Right renal pelvis (tissue), 4 donors: ENCODE data around the gene OR52B6. TPM values are rescaled to one million over a fixed set of nuclear protein-coding genes. Genes with fewer than 3 reads are reported as not detected.
"Not testable (repeated sequence)": the region's sequence is repeated elsewhere in the genome, so short reads cannot be mapped to it uniquely, and the experiment has no call there.

Source experiments
- DNase-seq, 4 donors: peaks; one replicate each; pipeline ENCODE4 v3.0.0-alpha.2; 2013; ENCODE audit warnings: low read depth in 4 of 4, low spot score in 3 of 4, missing footprints in 1 of 4
- polyA plus RNA-seq, 4 donors: library from polyadenylated mRNA; unstranded; fragments of 120-200 nt; gene quantifications; one replicate each; pipeline ENCODE4 v1.2.1, GENCODE V29; 2013; ENCODE audit not compliant: insufficient read length in 4 of 4

OR52B6 gene, protein sequence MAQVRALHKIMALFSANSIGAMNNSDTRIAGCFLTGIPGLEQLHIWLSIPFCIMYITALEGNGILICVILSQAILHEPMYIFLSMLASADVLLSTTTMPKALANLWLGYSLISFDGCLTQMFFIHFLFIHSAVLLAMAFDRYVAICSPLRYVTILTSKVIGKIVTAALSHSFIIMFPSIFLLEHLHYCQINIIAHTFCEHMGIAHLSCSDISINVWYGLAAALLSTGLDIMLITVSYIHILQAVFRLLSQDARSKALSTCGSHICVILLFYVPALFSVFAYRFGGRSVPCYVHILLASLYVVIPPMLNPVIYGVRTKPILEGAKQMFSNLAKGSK
- under 1 TPM in 1 of 4 donors, not detected in 3; 0.05 TPM for polyA plus RNA-seq

GRCh38 chr11:5580577-5580976 is at the start of gene OR52B6:
Gene OR52B6 (plus strand): TSS chr11:5580877. CDS start chr11:5580877, 0 bp downstream.
- no peak for DNase-seq

GRCh38 chr11:5531053-5531831 is 49.4 kb upstream of the OR52B6 start:
- DNase-seq = no peak

- no peak for DNase-seq
Measured at GRCh38 chr11:5534046-5534445, 46.6 kb upstream of the OR52B6 start.

DNA sequence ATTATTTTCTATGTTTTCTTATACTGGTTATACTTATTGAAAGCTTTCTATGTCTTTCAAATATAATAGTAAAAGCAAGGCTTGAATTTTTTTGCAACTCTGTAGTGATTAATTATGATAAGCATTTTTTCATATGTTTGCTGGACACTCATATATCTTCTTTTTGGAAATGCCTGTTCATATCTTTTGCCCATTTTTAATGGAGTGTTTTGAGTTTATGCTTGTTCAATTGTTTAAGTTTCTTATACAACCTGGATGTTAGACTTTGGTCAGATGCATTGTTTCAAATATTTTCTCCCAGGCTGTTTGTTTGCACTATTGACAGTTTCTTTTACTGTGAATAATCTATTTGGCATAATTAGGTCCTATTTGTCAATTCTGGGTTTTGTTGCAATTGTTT is 44.2 kb upstream of the OR52B6 start:
- no peak for DNase-seq

DNA sequence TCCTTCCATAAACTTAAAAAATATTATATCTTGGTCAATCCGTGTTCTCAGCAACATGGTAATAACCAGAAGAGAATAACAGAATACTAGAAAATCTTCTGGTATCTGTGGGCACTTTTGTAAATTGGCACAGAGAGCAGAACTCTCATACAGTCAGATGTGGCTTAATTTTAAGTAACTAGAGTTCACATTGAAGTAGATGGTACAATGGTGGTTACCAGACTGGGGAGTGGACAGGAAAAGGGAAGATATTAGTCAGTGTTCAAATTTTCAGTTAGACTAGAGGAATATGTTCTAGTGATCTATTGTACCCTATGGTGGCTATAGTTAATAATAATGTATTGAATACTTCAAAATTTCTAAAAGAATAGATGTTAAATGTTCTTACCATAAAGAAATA is 39.2 kb upstream of the OR52B6 start:
- DNase-seq = no peak

- no peak for DNase-seq
Measured at GRCh38 chr11:5546457-5546856, 34.2 kb upstream of the OR52B6 start.

DNA sequence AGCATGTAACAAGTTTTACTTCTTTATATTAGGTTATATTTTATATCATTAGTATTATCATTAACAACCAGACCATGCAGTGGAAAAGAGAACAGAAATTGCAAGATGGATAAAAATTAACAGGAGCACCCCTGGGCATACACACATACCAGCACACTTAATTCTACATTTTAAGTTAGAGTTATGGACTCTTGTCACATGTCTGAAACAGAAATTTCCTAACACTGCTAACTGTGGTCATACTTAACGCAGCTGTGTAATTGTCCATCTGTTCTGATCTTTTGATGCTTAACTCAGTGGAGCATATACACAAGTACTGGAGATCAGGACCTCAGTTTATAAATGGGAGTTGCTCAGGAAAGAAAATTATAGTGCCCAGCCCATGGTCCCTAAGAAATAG is 32.7 kb upstream of the OR52B6 start:
- no peak for DNase-seq

GRCh38 chr11:5548440-5548839 is 32.2 kb upstream of the OR52B6 start, which contains the start of gene OR52H1:
Gene OR52H1 (minus strand): TSS chr11:5548540. CDS start chr11:5545505, 3,035 bp downstream.
- no peak for DNase-seq

- DNase-seq = no peak
Measured at GRCh38 chr11:5550440-5551095, 30.1 kb upstream of the OR52B6 start.

GRCh38 chr11:5553343-5553742 is 27.3 kb upstream of the OR52B6 start:
- DNase-seq = no peak

DNA sequence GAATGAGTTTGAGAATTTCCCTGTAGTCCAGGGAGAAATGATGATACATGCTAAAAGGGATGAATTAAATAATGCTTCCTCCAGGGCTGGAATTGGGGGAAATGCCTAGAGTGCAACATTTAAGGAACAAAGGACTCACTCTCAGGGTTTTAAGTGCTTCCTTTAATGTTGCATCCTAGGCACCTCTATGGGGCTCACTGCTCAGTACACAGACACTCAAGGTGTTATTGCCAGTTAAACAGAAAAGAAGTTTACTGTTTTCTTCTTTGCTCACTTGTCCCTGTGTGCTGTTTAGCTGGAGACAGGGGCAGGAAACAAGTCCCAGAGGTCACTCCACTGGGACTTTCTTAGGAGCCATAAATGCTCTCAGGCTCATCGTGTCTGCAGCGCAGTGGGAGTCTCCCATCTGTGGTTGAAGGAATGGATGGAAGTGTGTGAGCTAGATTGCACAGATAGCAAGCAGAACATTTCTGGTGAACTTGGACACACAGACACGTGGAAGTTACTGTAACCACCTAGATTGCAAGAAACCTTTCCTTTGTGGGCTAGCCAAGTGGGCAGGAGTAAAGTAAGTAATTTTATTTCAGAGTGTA is 24.0 kb upstream of the OR52B6 start:
- no peak for DNase-seq

DNA sequence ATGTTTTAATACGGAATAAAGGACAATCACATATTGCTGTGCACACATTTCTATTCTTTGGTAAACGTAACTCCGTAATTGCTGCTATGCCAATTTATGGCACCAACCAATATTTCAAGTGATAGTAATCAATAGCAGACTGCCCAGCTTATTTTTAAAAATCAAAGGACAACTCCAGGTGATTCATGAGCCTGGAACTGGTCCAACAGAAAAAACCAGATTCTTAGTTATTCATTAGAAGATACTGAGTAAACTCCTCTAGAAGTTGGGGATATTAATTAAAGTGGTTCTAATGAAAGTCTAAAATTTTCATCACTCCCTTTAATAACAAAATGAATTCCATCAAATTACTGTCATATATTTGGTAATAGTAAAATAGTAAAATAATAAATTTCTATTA is 22.9 kb upstream of the OR52B6 start:
- no peak for DNase-seq

DNA sequence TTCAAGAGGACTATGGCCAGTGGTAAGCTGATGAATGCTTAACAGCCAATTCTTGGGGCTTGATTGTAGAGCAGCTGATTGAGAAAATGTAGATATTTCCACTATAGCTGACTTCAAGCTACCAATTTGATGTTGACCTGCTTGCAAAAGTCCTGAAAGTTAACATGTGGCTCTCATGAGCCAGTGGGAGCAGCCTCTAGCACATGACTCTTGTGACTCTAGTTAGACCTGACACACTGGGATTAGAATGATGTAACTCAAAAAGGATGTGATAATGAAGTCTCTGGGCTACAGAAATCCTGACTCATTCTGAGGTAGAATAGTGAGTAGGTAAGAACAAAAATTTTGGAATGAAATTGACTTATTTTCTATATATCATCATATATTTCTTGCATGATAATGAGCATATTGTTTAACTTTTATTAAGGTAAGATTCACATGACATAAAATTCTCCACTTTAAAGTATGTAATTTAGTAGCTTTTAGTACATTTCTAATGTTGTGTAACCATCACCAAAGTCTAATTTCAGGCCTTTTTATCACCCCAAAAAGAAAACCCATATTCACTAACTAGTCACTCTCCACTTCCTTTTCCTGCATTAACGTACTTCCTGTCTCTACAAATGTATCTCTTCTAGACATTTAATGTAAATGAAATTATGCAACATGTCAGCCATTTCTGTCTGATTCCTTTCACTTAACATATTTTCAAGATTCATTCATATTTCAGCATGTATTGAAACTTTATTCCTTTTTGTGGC is 16.2 kb upstream of the OR52B6 start:
- DNase-seq = no peak

DNA sequence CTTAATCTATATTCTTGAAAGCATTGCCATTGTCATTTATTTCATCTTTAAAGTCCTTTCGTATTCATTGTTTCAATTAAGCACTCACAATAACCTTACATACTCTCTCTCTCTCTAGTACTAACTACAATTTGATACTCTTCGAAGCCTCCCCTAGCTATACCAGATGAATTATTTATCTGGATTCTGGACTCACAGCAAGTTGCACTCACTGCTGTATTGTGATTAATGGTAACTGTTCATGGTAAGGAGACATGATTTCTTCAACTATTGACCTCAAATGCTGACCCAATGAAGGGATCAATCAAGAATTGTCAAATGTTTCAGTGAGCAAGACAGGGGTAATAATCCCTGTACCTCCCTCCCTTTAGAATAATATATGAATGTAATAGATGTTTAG is 6.0 kb upstream of the OR52B6 start:
- DNase-seq = no peak

GRCh38 chr11:5575152-5575551 is 5.5 kb upstream of the OR52B6 start:
- no peak for DNase-seq

GRCh38 chr11:5577101-5577500 is 3.6 kb upstream of the OR52B6 start:
- DNase-seq = no peak

GRCh38 chr11:5581014-5581413 is 337 bp downstream of the OR52B6 start:
- no peak for DNase-seq

- DNase-seq = not testable (repeated sequence)
Measured at GRCh38 chr11:5584458-5584857, 3.8 kb downstream of the OR52B6 start.

GRCh38 chr11:5589906-5590305 is 9.2 kb downstream of the OR52B6 start:
- not testable (repeated sequence) for DNase-seq

DNA sequence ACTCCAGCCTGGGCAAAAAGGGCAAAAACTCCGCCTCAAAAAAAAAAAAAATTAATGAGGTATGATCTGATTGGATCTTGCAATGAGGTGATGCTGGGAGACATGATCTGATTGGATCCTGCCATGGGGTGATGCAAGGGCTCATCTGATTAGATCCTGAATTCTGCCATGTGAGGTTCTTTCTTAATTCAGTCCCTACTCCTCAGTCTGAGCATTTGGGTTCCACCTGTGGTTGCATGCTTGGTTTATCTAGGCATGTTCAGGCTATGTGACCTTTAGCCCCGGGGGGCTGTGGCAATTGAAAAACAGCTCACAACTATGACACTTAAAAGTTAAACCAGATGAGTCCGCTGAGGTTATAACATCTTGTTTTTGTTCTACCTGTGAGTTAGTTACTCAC is 10.9 kb downstream of the OR52B6 start:
- DNase-seq = no peak
